Tibial artery (tissue), 4 donors: Measurements from ENCODE around the gene POMT1.

Source experiments
- DNase-seq, 2 donors: peaks; one replicate each; pipeline ENCODE4 v3.0.0-alpha.2; 2019
- H3K27ac ChIP-seq, 2 donors: fragments of 200-600 bp; sonication (generic) in 1 of 2; 1 replicate in 1 of 2; 2 replicates in 1 of 2; pipeline ENCODE4 v1.5.1; 2018 to 2019; ENCODE audit warnings: mild to moderate bottlenecking in 1 of 2
- H3K27me3 ChIP-seq, 2 donors: fragments of 200-600 bp; sonication (generic) in 1 of 2; one replicate each; pipeline versions ENCODE4 v1.5.1 to v1.6.0; 2016 to 2019
- H3K36me3 ChIP-seq, 3 donors: fragments of 200-600 bp; sonication (generic) in 2 of 3; one replicate each; pipeline ENCODE4 v1.5.1; 2016 to 2019; ENCODE audit warnings: mild to moderate bottlenecking in 2 of 3
- H3K4me1 ChIP-seq, 4 donors: fragments of 200-600 bp; sonication (generic) in 2 of 4; 1 replicate in 3 of 4; 2 replicates in 1 of 4; pipeline ENCODE4 v1.5.1; 2016 to 2019
- H3K4me3 ChIP-seq, 2 donors: fragments of 200-600 bp; sonication (generic) in 1 of 2; 1 replicate in 1 of 2; 2 replicates in 1 of 2; pipeline ENCODE4 v1.5.1; 2018 to 2019; ENCODE audit warnings: mild to moderate bottlenecking in 2 of 2
- H3K9me3 ChIP-seq, 3 donors: fragments of 200-600 bp; sonication (generic) in 1 of 3; one replicate each; pipeline ENCODE4 v1.5.1; 2016 to 2019
- intact Hi-C: fragments of 100-400 bp; cut with DNase I; formaldehyde crosslinking; loops from one replicate; pipeline ENCODE4 v1.15.0; 2023; ENCODE audit warnings: low total_unique reads
- TF ChIP-seq, protein P1 (sequence below), 2 experiments: fragments of 200-600 bp in 1 of 2; fragments of 450-650 bp in 1 of 2; IDR thresholded peaks; one replicate each; pipeline ENCODE4 v1.5.1; 2017 to 2019; ENCODE audit warnings: antibody characterized with exemption in 2 of 2, mild to moderate bottlenecking in 1 of 2, moderate library complexity in 1 of 2

POMT1 gene

DNA sequence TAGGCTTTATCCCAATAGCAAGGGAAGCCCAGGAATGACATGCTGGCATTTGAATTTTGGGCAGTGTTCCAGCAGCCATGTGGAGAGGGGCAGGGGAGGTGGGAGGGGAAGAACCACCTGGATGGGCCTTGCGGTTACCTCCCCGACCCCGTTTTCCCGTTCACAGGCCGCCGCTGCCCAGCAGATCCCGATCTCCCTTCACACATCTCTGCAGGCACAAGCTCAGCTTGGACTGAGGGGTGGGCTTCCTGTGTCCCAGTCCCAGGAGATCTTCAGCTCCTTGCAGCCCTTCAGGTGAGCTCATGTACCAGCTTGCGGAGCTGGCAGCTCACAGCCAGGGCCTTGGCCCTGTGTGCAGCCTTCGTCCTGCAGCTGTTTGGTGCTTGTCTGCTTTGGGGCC lies 15.7 kb upstream of the POMT1 start:
- Histone ChIP-seq H3K4me1 (peaks cover 0 to 24% (median 0%) of the 10 kb centered on the region in 4 donors), H3K27ac (no peak overlapping the region), H3K9me3 (no peaks in the 10 kb centered on the region), H3K4me3 (no peak overlapping the region), H3K36me3 (peaks cover 96 to 100% (median 100%) of the 10 kb centered on the region in 3 donors), H3K27me3 (no peaks in the 10 kb centered on the region)
- TF ChIP-seq, protein P1, sequence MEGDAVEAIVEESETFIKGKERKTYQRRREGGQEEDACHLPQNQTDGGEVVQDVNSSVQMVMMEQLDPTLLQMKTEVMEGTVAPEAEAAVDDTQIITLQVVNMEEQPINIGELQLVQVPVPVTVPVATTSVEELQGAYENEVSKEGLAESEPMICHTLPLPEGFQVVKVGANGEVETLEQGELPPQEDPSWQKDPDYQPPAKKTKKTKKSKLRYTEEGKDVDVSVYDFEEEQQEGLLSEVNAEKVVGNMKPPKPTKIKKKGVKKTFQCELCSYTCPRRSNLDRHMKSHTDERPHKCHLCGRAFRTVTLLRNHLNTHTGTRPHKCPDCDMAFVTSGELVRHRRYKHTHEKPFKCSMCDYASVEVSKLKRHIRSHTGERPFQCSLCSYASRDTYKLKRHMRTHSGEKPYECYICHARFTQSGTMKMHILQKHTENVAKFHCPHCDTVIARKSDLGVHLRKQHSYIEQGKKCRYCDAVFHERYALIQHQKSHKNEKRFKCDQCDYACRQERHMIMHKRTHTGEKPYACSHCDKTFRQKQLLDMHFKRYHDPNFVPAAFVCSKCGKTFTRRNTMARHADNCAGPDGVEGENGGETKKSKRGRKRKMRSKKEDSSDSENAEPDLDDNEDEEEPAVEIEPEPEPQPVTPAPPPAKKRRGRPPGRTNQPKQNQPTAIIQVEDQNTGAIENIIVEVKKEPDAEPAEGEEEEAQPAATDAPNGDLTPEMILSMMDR (IDR thresholded peaks at IDR 0.05), result no peak
- intact Hi-C loops, result no loop called here
- no peak for DNase-seq

DNA sequence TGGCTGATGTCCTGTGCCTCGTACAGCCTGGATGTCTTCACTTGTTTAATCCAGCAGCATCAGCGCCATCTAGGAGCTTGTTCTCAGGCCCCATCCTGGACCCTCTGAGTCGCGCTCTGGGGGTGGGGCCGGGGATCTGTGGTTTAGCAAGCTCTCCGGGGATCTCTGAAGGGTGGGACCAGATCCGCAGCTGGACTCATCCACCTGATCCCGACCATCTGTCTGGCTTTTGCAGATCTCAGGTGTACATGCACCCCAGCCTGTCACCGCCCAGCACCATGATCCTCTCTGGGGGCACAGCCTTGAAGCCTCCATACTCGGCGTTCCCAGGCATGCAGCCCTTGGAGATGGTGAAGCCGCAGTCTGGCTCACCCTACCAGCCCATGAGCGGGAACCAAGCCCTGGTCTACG lies 15.1 kb upstream of the POMT1 start:
- Histone ChIP-seq H3K36me3 (peaks cover 96 to 100% (median 100%) of the 10 kb centered on the region in 3 donors), H3K27ac (no peak overlapping the region), H3K9me3 (no peaks in the 10 kb centered on the region), H3K4me1 (peaks cover 0 to 18% (median 0%) of the 10 kb centered on the region in 4 donors), H3K4me3 (no peak overlapping the region), H3K27me3 (no peaks in the 10 kb centered on the region)
- no peak for DNase-seq
- TF ChIP-seq, protein P1 (IDR thresholded peaks at IDR 0.05), result no peak
- intact Hi-C loops, result no loop called here

DNA sequence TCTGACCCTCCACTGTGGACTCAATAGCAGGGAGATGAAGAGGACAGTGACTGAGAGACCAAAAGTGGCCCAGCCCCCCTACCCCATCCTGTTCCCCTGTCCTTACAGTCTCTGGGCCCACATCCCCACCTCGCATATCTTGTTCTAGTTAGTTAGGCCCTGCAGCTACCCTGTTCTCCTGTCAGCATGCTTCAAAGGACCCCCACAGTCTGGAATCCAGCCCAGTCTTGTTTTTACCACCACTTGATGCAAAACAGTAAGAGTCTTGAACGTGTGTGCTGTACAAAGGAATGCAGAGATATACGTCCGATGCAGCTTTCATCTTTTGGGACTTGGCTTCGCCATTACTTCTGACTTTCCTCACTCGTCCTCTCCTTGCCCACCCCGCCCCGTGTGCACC lies 12.2 kb upstream of the POMT1 start:
- Histone ChIP-seq H3K4me3 (no peak overlapping the region), H3K36me3 (peaks cover 93 to 100% (median 100%) of the 10 kb centered on the region in 3 donors), H3K9me3 (no peaks in the 10 kb centered on the region), H3K4me1 (no peaks in the 10 kb centered on the region), H3K27me3 (no peaks in the 10 kb centered on the region), H3K27ac (no peak overlapping the region)
- no peak for DNase-seq
- TF ChIP-seq, protein P1 (IDR thresholded peaks at IDR 0.05), result no peak
- intact Hi-C loops, result no loop called here

DNA sequence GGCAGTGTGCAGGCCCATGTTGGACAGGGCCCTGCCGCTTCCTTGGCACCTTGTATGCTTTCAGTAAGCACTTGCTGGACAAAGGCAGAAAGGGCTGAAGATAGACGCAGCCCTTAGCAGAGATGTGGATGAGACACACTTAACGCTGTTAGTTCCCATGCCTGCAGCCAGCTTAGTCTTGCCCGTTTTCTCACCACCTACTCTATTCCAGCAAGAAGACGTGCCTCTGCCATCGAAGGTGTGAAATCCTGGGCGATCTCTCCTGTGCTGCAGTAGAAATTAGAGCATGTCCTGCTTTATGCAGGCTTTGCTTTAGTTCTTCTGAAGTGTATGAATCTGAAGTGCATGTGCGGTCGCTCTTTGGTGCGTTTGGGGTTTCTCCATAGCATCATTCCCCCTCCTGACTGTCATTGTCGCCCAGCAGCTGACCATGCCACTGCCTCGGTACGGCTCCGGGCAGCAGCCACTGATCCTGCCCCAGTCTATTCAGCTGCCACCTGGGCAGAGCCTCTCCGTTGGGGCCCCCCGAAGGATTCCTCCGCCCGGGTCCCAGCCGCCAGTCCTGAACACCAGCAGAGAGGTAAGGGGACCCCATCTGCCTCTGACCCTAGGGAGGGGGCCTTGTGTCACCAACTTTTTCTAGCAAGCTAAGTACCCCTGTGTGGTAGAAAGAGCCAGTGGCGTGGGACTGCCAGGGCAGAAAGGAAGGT lies 11.6 kb upstream of the POMT1 start:
- no peak for DNase-seq
- H3K27me3 ChIP-seq, result no peaks in the 10 kb centered on the region
- H3K4me1 ChIP-seq, result no peaks in the 10 kb centered on the region
- no peak overlapping the region for H3K27ac ChIP-seq
- H3K36me3 ChIP-seq, result peaks cover 87 to 100% (median 100%) of the 10 kb centered on the region in 3 donors
- TF ChIP-seq, protein P1 (IDR thresholded peaks at IDR 0.05), result no peak
- intact Hi-C loops, result no loop called here
- no peaks in the 10 kb centered on the region for H3K9me3 ChIP-seq
- no peak overlapping the region for H3K4me3 ChIP-seq

DNA sequence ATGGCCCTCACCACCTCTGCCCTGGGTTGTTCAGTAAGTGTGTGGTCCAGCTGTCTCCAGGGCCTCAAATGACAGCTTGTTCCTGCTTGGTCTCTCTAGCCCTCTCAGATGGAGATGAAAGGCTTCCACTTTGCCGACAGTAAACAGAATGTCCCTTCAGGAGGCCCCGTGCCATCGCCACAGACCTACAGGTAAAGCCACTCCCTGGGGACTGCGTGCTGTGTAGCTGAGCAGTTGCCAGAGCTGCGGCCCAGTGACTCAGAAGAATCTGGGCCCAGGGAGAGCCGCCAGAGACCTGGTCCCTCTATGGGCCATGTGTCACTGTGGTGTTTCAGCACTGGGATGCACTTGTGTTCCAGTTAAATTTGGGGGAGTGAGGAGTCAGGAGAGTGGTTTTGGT lies 10.6 kb upstream of the POMT1 start:
- Histone ChIP-seq H3K27me3 (no peaks in the 10 kb centered on the region), H3K27ac (no peak overlapping the region), H3K36me3 (peaks cover 87 to 100% (median 100%) of the 10 kb centered on the region in 3 donors), H3K9me3 (no peaks in the 10 kb centered on the region), H3K4me3 (no peak overlapping the region), H3K4me1 (no peaks in the 10 kb centered on the region)
- TF ChIP-seq, protein P1 (IDR thresholded peaks at IDR 0.05), result no peak
- intact Hi-C loops, result no loop called here
- DNase-seq, result no peak
